IMR-90 (cell line): ENCODE measurements around the gene FAM78A. TPM values are rescaled to one million over a fixed set of nuclear protein-coding genes. Genes with fewer than 3 reads are reported as not detected.
"Not testable (repeated sequence)": the region's sequence is repeated elsewhere in the genome, so short reads cannot be mapped to it uniquely, and the experiment has no call there.

ENCODE experiments used
- ATAC-seq: fragments of 200-7000 bp; cut with Tn5 transposase; 2 replicates; pipeline ENCODE4 v1.9.1; 2020; ENCODE audit warnings: low read depth, mild to moderate bottlenecking, moderate library complexity
- BruUV-seq: library from RNA; stranded (reverse); fragments of 400-500 nt; replicated peaks from 2 replicates; lab custom pipeline; 2021; lab: Mats Ljungman, UMichigan
- CTCF ChIA-PET: fragments of 300-600 bp; formaldehyde crosslinking; extraction: SDS; loops from one replicate; lab custom pipeline; 2021; ENCODE audit warnings: antibody characterized with exemption; lab: Yijun Ruan, JAX
- POLR2A ChIA-PET: fragments of 300-600 bp; sonication (Branson Sonifier 250); formaldehyde crosslinking; loops from one replicate; lab custom pipeline; 2022; ENCODE audit warnings: antibody characterized with exemption; ENCODE audit not compliant: unreplicated experiment; lab: Charles Lee
- DNase-seq: peaks from one replicate; pipeline ENCODE4 v3.0.0; 2013
- H2AFZ ChIP-seq: replicated peaks from 2 replicates; pipeline ENCODE3; 2013; ENCODE audit warnings: low read length, mild to moderate bottlenecking; ENCODE audit not compliant: poor library complexity
- H2AK5ac ChIP-seq: 2 replicates; pipeline ENCODE4 v1.6.1; 2013; ENCODE audit warnings: low read depth, low read length, inconsistent platforms
- H2AK9ac ChIP-seq: replicated peaks from 2 replicates; pipeline ENCODE3; 2013; ENCODE audit warnings: mild to moderate bottlenecking, low read depth, low read length, moderate library complexity; ENCODE audit not compliant: poor library complexity
- H2BK120ac ChIP-seq: 2 replicates; pipeline ENCODE4 v1.6.1; 2013; ENCODE audit warnings: low read depth, low read length, inconsistent platforms
- H2BK15ac ChIP-seq: 3 replicates; pipeline ENCODE4 v1.6.1; 2013; ENCODE audit warnings: low read depth, low read length, inconsistent platforms
- H2BK20ac ChIP-seq: 2 replicates; pipeline ENCODE4 v1.6.1; 2013; ENCODE audit warnings: low read depth, mild to moderate bottlenecking, inconsistent platforms, low read length, moderate library complexity
- H2BK5ac ChIP-seq: 2 replicates; pipeline ENCODE4 v1.6.1; 2013; ENCODE audit warnings: mild to moderate bottlenecking, low read depth, low read length, inconsistent platforms; ENCODE audit not compliant: poor library complexity, severe bottlenecking
- H3K14ac ChIP-seq: replicated peaks from 2 replicates; pipeline ENCODE4 v1.6.1; 2013; ENCODE audit warnings: low read depth, low read length, inconsistent platforms
- H3K18ac ChIP-seq: 2 replicates; pipeline ENCODE4 v1.6.1; 2013; ENCODE audit warnings: low read depth, low read length, control low read depth
- H3K23ac ChIP-seq: 2 replicates; pipeline ENCODE4 v1.6.1; 2013; ENCODE audit warnings: low read depth, low read length, inconsistent platforms
- H3K27ac ChIP-seq: 2 replicates; pipeline ENCODE4 v1.5.1; 2013; ENCODE audit warnings: mild to moderate bottlenecking, control low read depth, low read length; ENCODE audit not compliant: insufficient read depth
- H3K27me3 ChIP-seq: 2 replicates; pipeline ENCODE4 v1.6.1; 2013; ENCODE audit warnings: low read length; ENCODE audit not compliant: control insufficient read depth, insufficient read depth
- H3K36me3 ChIP-seq: 2 replicates; pipeline ENCODE4 v1.6.1; 2013; ENCODE audit warnings: low read length, mixed read lengths; ENCODE audit not compliant: control insufficient read depth, insufficient read depth
- H3K4ac ChIP-seq: 2 replicates; pipeline ENCODE4 v1.6.1; 2013; ENCODE audit warnings: low read depth, low read length, inconsistent platforms
- H3K4me1 ChIP-seq: 2 replicates; pipeline ENCODE4 v1.6.1; 2013; ENCODE audit warnings: low read length, mixed read lengths; ENCODE audit not compliant: control insufficient read depth, insufficient read depth
- H3K4me2 ChIP-seq: 2 replicates; pipeline ENCODE4 v1.6.1; 2013; ENCODE audit warnings: low read depth, mild to moderate bottlenecking, control low read depth, low read length, moderate library complexity
- H3K4me3 ChIP-seq: 2 replicates; pipeline ENCODE4 v1.5.1; 2013; ENCODE audit warnings: low read depth, mild to moderate bottlenecking, control low read depth, low read length, moderate library complexity; ENCODE audit not compliant: insufficient read depth
- H3K56ac ChIP-seq: 2 replicates; pipeline ENCODE4 v1.6.1; 2013; ENCODE audit warnings: low read length, inconsistent platforms; ENCODE audit not compliant: insufficient read depth; ENCODE audit errors: extremely low read depth
- H3K79me1 ChIP-seq, 2 experiments: 2 replicates each; pipeline ENCODE4 v1.6.1; 2013; ENCODE audit warnings: low read length in 2 of 2, inconsistent platforms in 1 of 2, low read depth in 1 of 2
- H3K9ac ChIP-seq: 2 replicates; pipeline ENCODE4 v1.6.1; 2013; ENCODE audit warnings: low read depth, low read length, control low read depth
- H3K9me1 ChIP-seq: 2 replicates; pipeline ENCODE4 v1.6.1; 2013; ENCODE audit warnings: low read length, inconsistent platforms; ENCODE audit not compliant: insufficient read depth
- H3K9me3 ChIP-seq: 2 replicates; pipeline ENCODE4 v1.6.1; 2013; ENCODE audit warnings: low read length; ENCODE audit not compliant: control insufficient read depth, insufficient read depth
- H4K20me1 ChIP-seq: 2 replicates; pipeline ENCODE4 v1.6.1; 2013; ENCODE audit warnings: low read length, inconsistent platforms; ENCODE audit not compliant: insufficient read depth
- H4K5ac ChIP-seq: 2 replicates; pipeline ENCODE4 v1.6.1; 2013; ENCODE audit warnings: mild to moderate bottlenecking, low read depth, low read length, control low read depth
- H4K8ac ChIP-seq, 2 experiments: 2 replicates each; pipeline ENCODE4 v1.6.1; 2013; ENCODE audit warnings: low read depth in 2 of 2, low read length in 2 of 2, control low read depth in 1 of 2, inconsistent platforms in 1 of 2
- H4K91ac ChIP-seq: 2 replicates; pipeline ENCODE4 v1.6.1; 2013; ENCODE audit warnings: low read depth, low read length, inconsistent platforms; ENCODE audit not compliant: insufficient read depth
- CEBPB ChIP-seq: IDR thresholded peaks from 2 replicates; pipeline ENCODE4 v1.6.1; 2012; ENCODE audit warnings: low read depth, low read length, improper control_type of control experiment
- RFX5 ChIP-seq: IDR thresholded peaks from 2 replicates; pipeline ENCODE4 v1.8.0; 2012; ENCODE audit warnings: low read depth, mild to moderate bottlenecking, low read length, moderate library complexity
- WGBS, 2 experiments: methylation state at CpG; one replicate each; pipeline versions ENCODE4 v1.1.5 to v1.1.7; 2013; ENCODE audit warnings: missing lambda C conversion rate in 2 of 2; ENCODE audit not compliant: insufficient read length in 1 of 2; ENCODE audit errors: extremely low coverage in 2 of 2; 5-methylcytosine and 5-hydroxymethylcytosine counted together
- dilution Hi-C: fragments of 300-500 bp; cut with HindIII; formaldehyde crosslinking; loops from one replicate; pipeline ENCODE4 v1.14.3; 2018; ENCODE audit warnings: low sequenced_read_pairs; ENCODE audit not compliant: unreplicated experiment
- in situ Hi-C: fragments of 300-500 bp; cut with MboI; formaldehyde crosslinking; loops from 3 replicates; pipeline ENCODE4 v1.14.3; 2019; ENCODE audit warnings: low sequenced_read_pairs, inconsistent platforms, mixed read lengths
- intact Hi-C: fragments of 100-400 bp; cut with micrococcal nuclease; formaldehyde crosslinking; loops from 2 replicates; pipeline ENCODE4 v1.10.0; 2022
- polyA plus RNA-seq, 3 experiments: library from polyadenylated mRNA; depleted of rRNA; stranded (reverse); fragments of >200 nt; gene quantifications; 2 replicates each; pipeline ENCODE4 v1.2.3, GENCODE V29; 2012; ENCODE audit warnings: low replicate concordance in 1 of 3
- total RNA-seq: library from RNA; depleted of rRNA; stranded (reverse); fragments of >200 nt; gene quantifications from 2 replicates; pipeline ENCODE4 v1.2.3, GENCODE V29; 2012
- TF ChIP-seq, protein P1 (sequence below): conservative IDR thresholded peaks from 2 replicates; pipeline ENCODE4 v1.5.1; 2012; ENCODE audit warnings: mild to moderate bottlenecking, low read depth, low read length, improper control_type of control experiment

Gene FAM78A
- total and polyA plus RNA-seq, 2 of the 4 experiments (the other 2 are of a cell fraction), result 0.18 to 0.27 TPM

DNA sequence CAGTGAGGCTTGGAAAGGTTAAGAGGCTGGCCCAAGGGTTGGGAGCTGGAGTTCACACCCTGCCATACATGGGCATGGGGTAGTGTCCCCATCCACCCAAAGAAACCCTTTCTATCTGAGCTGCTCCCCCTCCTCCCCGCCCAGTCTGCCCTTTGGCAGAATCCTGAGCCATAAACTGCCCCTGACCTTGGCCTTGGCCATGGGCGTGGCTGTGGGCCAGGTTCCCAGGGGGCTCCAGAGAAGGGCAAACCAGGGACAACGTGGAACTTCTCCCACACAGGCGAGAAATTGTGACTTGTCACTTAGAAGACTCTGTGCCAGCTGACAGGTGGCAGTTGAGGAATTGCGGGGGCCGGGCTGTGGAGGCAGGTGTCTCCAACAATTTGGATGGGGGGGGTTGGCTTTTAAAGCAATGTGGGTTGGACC, 4.8 kb downstream of the FAM78A start:
- H2BK5ac ChIP-seq, result no peak overlapping the region
- no peak overlapping the region for H3K9ac ChIP-seq
- H2AFZ ChIP-seq, result no peak overlapping the region
- H3K4me2 ChIP-seq, result no peak overlapping the region
- dilution Hi-C loops (no loop called here), intact Hi-C loops (no loop called here), in situ Hi-C loops (no loop called here)
- no peaks in the 10 kb centered on the region for H3K36me3 ChIP-seq
- no peak overlapping the region for H4K5ac ChIP-seq
- TF ChIP-seq, protein P1, sequence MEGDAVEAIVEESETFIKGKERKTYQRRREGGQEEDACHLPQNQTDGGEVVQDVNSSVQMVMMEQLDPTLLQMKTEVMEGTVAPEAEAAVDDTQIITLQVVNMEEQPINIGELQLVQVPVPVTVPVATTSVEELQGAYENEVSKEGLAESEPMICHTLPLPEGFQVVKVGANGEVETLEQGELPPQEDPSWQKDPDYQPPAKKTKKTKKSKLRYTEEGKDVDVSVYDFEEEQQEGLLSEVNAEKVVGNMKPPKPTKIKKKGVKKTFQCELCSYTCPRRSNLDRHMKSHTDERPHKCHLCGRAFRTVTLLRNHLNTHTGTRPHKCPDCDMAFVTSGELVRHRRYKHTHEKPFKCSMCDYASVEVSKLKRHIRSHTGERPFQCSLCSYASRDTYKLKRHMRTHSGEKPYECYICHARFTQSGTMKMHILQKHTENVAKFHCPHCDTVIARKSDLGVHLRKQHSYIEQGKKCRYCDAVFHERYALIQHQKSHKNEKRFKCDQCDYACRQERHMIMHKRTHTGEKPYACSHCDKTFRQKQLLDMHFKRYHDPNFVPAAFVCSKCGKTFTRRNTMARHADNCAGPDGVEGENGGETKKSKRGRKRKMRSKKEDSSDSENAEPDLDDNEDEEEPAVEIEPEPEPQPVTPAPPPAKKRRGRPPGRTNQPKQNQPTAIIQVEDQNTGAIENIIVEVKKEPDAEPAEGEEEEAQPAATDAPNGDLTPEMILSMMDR, result no peak
- TF ChIP-seq CEBPB (no peak), RFX5 (no peak)
- BruUV-seq, result no TSS peak
- ATAC-seq, result no peak
- H4K91ac ChIP-seq, result no peak overlapping the region
- H3K4me1 ChIP-seq, result no peaks in the 10 kb centered on the region
- H3K56ac ChIP-seq, result no peak overlapping the region
- no peaks in the 10 kb centered on the region for H3K9me3 ChIP-seq
- WGBS, 2 experiments, result 67% methylated on average over 1 of the region's 6 CpGs; no CpG with 5 or more reads in 1 of the 2 experiments
- CTCF ChIA-PET, result no interaction called here
- POLR2A ChIA-PET, result no interaction called here
- DNase-seq, result no peak
- H3K9me1 ChIP-seq, result no peaks in the 10 kb centered on the region
- H3K79me1 ChIP-seq, result no peaks in the 10 kb centered on the region
- H3K14ac ChIP-seq, result no peak overlapping the region
- H4K8ac ChIP-seq, result no peak overlapping the region
- H3K27ac ChIP-seq, result no peak overlapping the region
- H3K23ac ChIP-seq, result no peak overlapping the region
- no peak overlapping the region for H3K4me3 ChIP-seq
- no peak overlapping the region for H2BK15ac ChIP-seq
- H2BK20ac ChIP-seq, result no peak overlapping the region
- no peak overlapping the region for H2BK120ac ChIP-seq
- H3K18ac ChIP-seq, result no peak overlapping the region
- peaks cover 23% of the 10 kb centered on the region for H3K27me3 ChIP-seq
- no peak overlapping the region for H2AK9ac ChIP-seq
- no peak overlapping the region for H3K4ac ChIP-seq
- H2AK5ac ChIP-seq, result no peak overlapping the region
- no peaks in the 10 kb centered on the region for H4K20me1 ChIP-seq

- in situ Hi-C loops, H2AFZ ChIP-seq, H3K4me1 ChIP-seq, H3K4me2 ChIP-seq, ATAC-seq, H4K20me1 ChIP-seq, H3K18ac ChIP-seq, H3K9me3 ChIP-seq, H4K5ac ChIP-seq, H3K4me3 ChIP-seq, H2BK5ac ChIP-seq, DNase-seq, H3K14ac ChIP-seq, H2BK120ac ChIP-seq, H3K79me1 ChIP-seq, H3K56ac ChIP-seq, H4K91ac ChIP-seq, H3K36me3 ChIP-seq, H3K9me1 ChIP-seq, H2BK15ac ChIP-seq, CTCF ChIA-PET, H3K4ac ChIP-seq, dilution Hi-C loops, intact Hi-C loops, H2AK9ac ChIP-seq, H3K27ac ChIP-seq, POLR2A ChIA-PET, H3K9ac ChIP-seq, BruUV-seq, H4K8ac ChIP-seq, H2BK20ac ChIP-seq, H3K23ac ChIP-seq, H2AK5ac ChIP-seq: not testable (repeated sequence)
- peaks cover 17% of the 10 kb centered on the region for H3K27me3 ChIP-seq
- WGBS, 2 experiments, result 83% methylated on average over 1 of the region's 1 CpG; no CpG with 5 or more reads in 1 of the 2 experiments
These were observed 5.4 kb downstream of the FAM78A start for GRCh38 chr9:131271016-131271273.
